ENCODE measurements around the gene ZAP70. TPM values are rescaled to one million over a fixed set of nuclear protein-coding genes. Genes with fewer than 3 reads are reported as not detected.

Gene ZAP70
- total RNA-seq, 2 donors from 2014 or later = 8.3 to 10.4 TPM

DNA sequence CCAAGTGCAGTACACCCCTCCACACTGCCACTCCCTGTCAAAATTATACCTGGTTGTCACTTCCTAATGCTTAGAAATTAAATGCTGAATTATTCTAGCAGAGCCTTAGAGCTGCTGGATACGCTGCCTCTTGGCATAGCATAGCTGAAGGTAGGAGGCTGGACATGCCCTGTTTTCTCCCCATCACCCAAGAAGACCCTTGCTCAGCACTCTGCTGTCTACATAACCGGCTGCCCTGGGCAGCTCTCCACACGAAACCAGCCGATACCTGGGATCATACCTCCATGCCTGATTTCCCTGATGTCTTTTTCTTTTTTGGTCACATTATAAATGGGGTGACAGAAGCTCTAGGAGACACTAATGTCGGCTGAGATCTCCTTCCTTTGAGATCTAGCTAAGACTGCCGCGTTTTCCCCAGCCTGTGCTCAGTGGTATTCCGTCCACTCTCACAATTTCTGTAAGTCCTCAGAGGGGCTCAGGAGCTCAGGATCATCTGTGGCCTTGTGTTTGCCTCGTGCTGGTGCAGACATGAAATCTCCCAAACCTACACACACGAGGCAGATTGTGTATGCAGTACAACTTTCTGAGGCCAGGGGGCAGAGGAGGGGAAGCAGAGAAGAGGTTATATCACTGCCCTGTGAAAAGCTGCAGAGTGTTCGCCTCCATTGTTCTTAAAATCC lies 13.5 kb upstream of the ZAP70 start:
- peaks cover 23% of the 10 kb centered on the region for H3K4me1 Mint-ChIP-seq
- H3K4me3 Mint-ChIP-seq = no peak overlapping the region
- Histone ChIP-seq H3K9me3 (ENCODE audit: control insufficient read depth, low read length) (no peaks in the 10 kb centered on the region), H3K27me3 (ENCODE audit: control insufficient read depth, insufficient read depth, low read length, poor library complexity, severe bottlenecking) (no peaks in the 10 kb centered on the region), H3K36me3 (ENCODE audit: control insufficient read depth, insufficient read depth, low read length) (no peaks in the 10 kb centered on the region), H3K9ac (ENCODE audit: extremely low read depth, low read length, poor library complexity, severe bottlenecking) (no peak overlapping the region), H3K27ac (ENCODE audit: low read depth, low read length) (no peak overlapping the region), H3K4me3 (ENCODE audit: low read length) (no peak overlapping the region), H3K4me1 (ENCODE audit: control insufficient read depth, insufficient read depth, low read length) (peaks cover 2% of the 10 kb centered on the region)
- TF ChIP-seq, protein P1, sequence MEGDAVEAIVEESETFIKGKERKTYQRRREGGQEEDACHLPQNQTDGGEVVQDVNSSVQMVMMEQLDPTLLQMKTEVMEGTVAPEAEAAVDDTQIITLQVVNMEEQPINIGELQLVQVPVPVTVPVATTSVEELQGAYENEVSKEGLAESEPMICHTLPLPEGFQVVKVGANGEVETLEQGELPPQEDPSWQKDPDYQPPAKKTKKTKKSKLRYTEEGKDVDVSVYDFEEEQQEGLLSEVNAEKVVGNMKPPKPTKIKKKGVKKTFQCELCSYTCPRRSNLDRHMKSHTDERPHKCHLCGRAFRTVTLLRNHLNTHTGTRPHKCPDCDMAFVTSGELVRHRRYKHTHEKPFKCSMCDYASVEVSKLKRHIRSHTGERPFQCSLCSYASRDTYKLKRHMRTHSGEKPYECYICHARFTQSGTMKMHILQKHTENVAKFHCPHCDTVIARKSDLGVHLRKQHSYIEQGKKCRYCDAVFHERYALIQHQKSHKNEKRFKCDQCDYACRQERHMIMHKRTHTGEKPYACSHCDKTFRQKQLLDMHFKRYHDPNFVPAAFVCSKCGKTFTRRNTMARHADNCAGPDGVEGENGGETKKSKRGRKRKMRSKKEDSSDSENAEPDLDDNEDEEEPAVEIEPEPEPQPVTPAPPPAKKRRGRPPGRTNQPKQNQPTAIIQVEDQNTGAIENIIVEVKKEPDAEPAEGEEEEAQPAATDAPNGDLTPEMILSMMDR (conservative IDR thresholded peaks at IDR 0.05) = peak; percentile 82
- no peak overlapping the region for H3K27ac Mint-ChIP-seq
- peak; percentile 92 for DNase-seq
- H3K27me3 Mint-ChIP-seq (ENCODE audit: insufficient read depth) = no peaks in the 10 kb centered on the region
- WGBS, 2 experiments (ENCODE audit: insufficient coverage in 1 of 2, insufficient read length in 1 of 2) = 67 to 75% methylated on average over 4 to 11 of the region's 11 CpGs
- H3K9me3 Mint-ChIP-seq = no peaks in the 10 kb centered on the region
- H3K36me3 Mint-ChIP-seq (ENCODE audit: low read depth) = no peaks in the 10 kb centered on the region

GRCh38 chr2:97701186-97701585 lies 12.2 kb upstream of the ZAP70 start:
- Mint-ChIP-seq H3K4me1 (peaks cover 23% of the 10 kb centered on the region), H3K4me3 (no peak overlapping the region), H3K27ac (no peak overlapping the region), H3K36me3 (ENCODE audit: low read depth) (no peaks in the 10 kb centered on the region), H3K9me3 (no peaks in the 10 kb centered on the region), H3K27me3 (ENCODE audit: insufficient read depth) (no peaks in the 10 kb centered on the region)
- Histone ChIP-seq H3K9me3 (ENCODE audit: control insufficient read depth, low read length) (no peaks in the 10 kb centered on the region), H3K36me3 (ENCODE audit: control insufficient read depth, insufficient read depth, low read length) (no peaks in the 10 kb centered on the region), H3K9ac (ENCODE audit: extremely low read depth, low read length, poor library complexity, severe bottlenecking) (no peak overlapping the region), H3K27ac (ENCODE audit: low read depth, low read length) (no peak overlapping the region), H3K27me3 (ENCODE audit: control insufficient read depth, insufficient read depth, low read length, poor library complexity, severe bottlenecking) (no peaks in the 10 kb centered on the region), H3K4me1 (ENCODE audit: control insufficient read depth, insufficient read depth, low read length) (peaks cover 2% of the 10 kb centered on the region), H3K4me3 (ENCODE audit: low read length) (no peak overlapping the region)
- WGBS, 2 experiments (ENCODE audit: insufficient coverage in 1 of 2, insufficient read length in 1 of 2) = 76 to 79% methylated on average over 11 to 13 of the region's 13 CpGs
- DNase-seq = no peak
- TF ChIP-seq, protein P1 (conservative IDR thresholded peaks at IDR 0.05) = no peak

DNA sequence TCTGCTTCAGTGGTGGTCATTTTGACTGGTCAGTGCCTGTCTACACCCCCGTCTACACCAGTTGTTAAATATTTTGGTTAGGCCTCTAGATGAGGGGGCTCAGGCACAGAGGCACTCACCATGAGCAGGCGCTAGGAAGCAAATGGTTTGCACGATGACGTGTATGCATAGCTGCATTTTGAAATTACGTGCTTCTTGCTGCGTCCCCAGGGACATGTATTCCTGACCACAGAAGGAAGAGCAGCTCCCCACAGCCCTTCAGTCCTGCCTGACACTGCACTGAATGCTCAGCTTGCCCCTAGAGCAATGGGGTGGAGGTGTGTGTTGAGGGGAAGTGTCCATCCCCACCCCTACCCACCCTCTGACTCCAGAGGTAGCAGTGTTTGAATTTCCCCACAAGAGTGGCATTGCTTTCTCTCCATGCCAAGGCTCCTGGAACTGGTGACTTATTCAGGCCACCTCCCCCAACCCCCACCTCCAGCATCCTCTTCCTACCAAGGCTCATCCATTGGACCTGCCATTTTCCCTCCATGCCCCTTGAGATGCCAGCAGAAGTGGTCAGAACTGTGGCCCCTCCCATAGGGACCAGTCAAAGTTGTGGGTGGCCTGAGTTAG lies 11.4 kb upstream of the ZAP70 start:
- no peaks in the 10 kb centered on the region for H3K9me3 Mint-ChIP-seq
- Histone ChIP-seq H3K27ac (ENCODE audit: low read depth, low read length) (no peak overlapping the region), H3K4me1 (ENCODE audit: control insufficient read depth, insufficient read depth, low read length) (peaks cover 2% of the 10 kb centered on the region), H3K4me3 (ENCODE audit: low read length) (no peak overlapping the region), H3K9ac (ENCODE audit: extremely low read depth, low read length, poor library complexity, severe bottlenecking) (no peak overlapping the region), H3K36me3 (ENCODE audit: control insufficient read depth, insufficient read depth, low read length) (no peaks in the 10 kb centered on the region), H3K27me3 (ENCODE audit: control insufficient read depth, insufficient read depth, low read length, poor library complexity, severe bottlenecking) (no peaks in the 10 kb centered on the region), H3K9me3 (ENCODE audit: control insufficient read depth, low read length) (no peaks in the 10 kb centered on the region)
- WGBS, 2 experiments (ENCODE audit: insufficient coverage in 1 of 2, insufficient read length in 1 of 2) = 96 to 100% methylated on average over 2 to 6 of the region's 6 CpGs
- H3K36me3 Mint-ChIP-seq (ENCODE audit: low read depth) = no peaks in the 10 kb centered on the region
- peaks cover 24% of the 10 kb centered on the region for H3K4me1 Mint-ChIP-seq
- H3K27ac Mint-ChIP-seq = no peak overlapping the region
- TF ChIP-seq, protein P1 (conservative IDR thresholded peaks at IDR 0.05) = no peak
- DNase-seq = no peak
- no peak overlapping the region for H3K4me3 Mint-ChIP-seq
- H3K27me3 Mint-ChIP-seq (ENCODE audit: insufficient read depth) = no peaks in the 10 kb centered on the region

Data from endodermal cell (in vitro differentiated cells).